ENCODE results near the gene GRID2.

DNA sequence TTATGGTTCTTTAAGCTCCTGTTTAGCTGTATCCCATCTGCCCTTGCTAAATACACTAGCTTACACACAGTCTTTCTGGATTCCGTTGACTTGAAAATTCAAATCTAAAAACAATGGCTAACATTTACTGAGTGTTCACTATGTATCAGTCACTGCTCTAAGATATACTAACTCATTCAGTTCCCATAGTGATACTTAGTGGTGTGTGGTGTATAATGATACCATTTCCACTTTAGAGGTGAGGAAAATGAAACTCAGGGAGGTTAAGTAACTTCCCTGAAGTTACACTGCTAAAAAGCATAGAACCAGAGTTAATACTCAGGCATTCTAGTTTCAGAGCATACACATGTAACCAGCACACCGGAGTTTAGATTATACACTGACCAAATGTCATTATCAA is 762.0 kb downstream of the GRID2 start:
- TF ChIP-seq, protein P1, sequence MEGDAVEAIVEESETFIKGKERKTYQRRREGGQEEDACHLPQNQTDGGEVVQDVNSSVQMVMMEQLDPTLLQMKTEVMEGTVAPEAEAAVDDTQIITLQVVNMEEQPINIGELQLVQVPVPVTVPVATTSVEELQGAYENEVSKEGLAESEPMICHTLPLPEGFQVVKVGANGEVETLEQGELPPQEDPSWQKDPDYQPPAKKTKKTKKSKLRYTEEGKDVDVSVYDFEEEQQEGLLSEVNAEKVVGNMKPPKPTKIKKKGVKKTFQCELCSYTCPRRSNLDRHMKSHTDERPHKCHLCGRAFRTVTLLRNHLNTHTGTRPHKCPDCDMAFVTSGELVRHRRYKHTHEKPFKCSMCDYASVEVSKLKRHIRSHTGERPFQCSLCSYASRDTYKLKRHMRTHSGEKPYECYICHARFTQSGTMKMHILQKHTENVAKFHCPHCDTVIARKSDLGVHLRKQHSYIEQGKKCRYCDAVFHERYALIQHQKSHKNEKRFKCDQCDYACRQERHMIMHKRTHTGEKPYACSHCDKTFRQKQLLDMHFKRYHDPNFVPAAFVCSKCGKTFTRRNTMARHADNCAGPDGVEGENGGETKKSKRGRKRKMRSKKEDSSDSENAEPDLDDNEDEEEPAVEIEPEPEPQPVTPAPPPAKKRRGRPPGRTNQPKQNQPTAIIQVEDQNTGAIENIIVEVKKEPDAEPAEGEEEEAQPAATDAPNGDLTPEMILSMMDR (conservative IDR thresholded peaks at IDR 0.05 in 1 of 2, IDR thresholded peaks at IDR 0.05 in 1 of 2; ENCODE audit: low read depth in 1 of 2, low read length in 2 of 2): no peak
- TF ChIP-seq EZH2 (IDR thresholded peaks at IDR 0.05; ENCODE audit: low read length, missing control alignments): no peak

Measured in fibroblast of lung (primary cell).